OCI-LY3 (cell line): Measurements from ENCODE around the gene LRTM2.

ENCODE experiments used
- EZH2phosphoT487 ChIP-seq: fragments of 200-600 bp; shearing (Covaris generic); IDR thresholded peaks from 2 replicates; pipeline ENCODE4 v1.6.1; 2018; ENCODE audit warnings: antibody characterized with exemption, mixed run types, low read depth
- TF ChIP-seq, protein P1 (sequence below): fragments of 200-600, 300-600 bp; sonication (generic); IDR thresholded peaks from 2 replicates; pipeline ENCODE4 v1.5.1; 2014; ENCODE audit warnings: antibody characterized with exemption, low read length, low read depth

DNA sequence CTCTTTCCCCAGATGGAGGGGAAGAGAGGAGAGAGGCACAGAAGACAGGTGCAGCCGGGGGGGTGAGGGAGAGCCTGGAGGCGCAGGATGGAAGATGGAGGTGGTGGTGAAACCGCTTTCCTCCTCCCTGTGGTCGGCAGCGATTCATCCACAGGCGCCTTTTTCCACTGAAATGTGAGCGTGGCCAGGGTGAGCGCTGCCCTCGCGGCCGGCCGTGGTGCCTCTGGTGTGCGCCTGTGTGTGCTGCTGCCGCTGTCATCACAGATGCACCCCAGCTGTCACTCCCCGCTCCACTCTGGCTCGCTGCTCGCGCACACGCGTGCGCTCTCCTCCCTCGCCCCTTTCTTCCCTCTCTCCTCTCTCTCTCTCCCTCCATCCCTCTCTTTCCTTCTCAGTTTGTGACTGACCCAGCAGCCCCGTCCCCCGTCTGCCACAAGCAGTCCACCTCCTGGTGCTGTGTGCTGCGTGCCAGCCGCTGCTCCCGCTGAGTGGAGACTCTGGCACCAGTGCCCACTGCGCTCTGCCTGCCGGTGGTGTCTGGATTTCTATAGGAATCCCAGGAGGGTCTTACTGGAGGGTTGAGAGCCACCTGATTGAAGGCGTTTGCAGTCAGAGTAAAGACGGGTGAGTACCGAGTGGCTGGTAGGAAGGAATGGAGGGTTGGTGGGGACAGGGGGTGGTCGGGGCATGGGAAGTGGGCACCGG, at the start of gene LRTM2:
- TF ChIP-seq EZH2phosphoT487 = no peak
- TF ChIP-seq, protein P1, sequence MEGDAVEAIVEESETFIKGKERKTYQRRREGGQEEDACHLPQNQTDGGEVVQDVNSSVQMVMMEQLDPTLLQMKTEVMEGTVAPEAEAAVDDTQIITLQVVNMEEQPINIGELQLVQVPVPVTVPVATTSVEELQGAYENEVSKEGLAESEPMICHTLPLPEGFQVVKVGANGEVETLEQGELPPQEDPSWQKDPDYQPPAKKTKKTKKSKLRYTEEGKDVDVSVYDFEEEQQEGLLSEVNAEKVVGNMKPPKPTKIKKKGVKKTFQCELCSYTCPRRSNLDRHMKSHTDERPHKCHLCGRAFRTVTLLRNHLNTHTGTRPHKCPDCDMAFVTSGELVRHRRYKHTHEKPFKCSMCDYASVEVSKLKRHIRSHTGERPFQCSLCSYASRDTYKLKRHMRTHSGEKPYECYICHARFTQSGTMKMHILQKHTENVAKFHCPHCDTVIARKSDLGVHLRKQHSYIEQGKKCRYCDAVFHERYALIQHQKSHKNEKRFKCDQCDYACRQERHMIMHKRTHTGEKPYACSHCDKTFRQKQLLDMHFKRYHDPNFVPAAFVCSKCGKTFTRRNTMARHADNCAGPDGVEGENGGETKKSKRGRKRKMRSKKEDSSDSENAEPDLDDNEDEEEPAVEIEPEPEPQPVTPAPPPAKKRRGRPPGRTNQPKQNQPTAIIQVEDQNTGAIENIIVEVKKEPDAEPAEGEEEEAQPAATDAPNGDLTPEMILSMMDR = no peak
